Activated CD4-positive, alpha-beta T cell treated with anti-CD3 and anti-CD28 coated beads for 1 hour (primary cell): ENCODE data around the gene SLCO4A1.
"Not testable (repeated sequence)": the region's sequence is repeated elsewhere in the genome, so short reads cannot be mapped to it uniquely, and the experiment has no call there.

Experiments
- DNase-seq: peaks from one replicate; pipeline ENCODE4 v3.0.0-alpha.2; 2020

SLCO4A1 gene

GRCh38 chr20:62666736-62667529 is 24.6 kb downstream of the SLCO4A1 start:
- DNase-seq, result no peak

DNA sequence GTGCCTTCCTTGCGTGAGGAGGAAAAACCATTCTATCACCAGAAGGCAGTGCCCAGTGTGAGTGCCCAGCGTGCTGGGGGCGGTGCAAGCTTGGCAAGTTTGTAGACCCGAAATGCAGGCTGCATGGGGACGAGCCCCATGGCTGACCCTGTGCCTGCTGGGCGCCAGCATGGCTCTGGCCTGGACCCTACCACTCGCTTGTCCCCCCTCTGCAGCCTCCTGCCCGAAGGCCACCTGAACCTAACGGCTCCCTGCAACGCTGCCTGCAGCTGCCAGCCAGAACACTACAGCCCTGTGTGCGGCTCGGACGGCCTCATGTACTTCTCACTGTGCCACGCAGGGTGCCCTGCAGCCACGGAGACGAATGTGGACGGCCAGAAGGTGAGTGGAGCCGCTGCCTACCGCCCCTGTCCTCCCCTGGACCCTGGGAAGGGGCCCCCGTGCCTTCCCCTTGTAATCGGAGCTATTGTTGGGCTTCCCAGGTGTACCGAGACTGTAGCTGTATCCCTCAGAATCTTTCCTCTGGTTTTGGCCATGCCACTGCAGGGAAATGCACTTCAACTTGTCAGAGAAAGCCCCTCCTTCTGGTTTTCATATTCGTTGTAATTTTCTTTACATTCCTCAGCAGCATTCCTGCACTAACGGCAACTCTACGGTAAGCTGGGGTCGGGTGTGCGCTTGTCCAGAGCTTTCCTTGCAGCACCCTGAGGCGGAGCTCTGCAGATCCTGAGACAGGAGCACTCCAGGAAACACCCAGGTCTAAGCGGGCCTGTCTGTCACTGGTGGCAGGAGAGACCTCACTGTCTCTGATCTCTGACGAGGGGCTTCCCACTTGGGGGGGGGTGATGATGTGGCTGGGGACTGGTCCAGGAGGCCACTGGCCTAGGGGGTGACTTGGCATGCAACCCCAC is 25.5 kb downstream of the SLCO4A1 start:
- no peak for DNase-seq

- DNase-seq, result no peak
Measured at GRCh38 chr20:62668441-62669027, 26.2 kb downstream of the SLCO4A1 start.

DNA sequence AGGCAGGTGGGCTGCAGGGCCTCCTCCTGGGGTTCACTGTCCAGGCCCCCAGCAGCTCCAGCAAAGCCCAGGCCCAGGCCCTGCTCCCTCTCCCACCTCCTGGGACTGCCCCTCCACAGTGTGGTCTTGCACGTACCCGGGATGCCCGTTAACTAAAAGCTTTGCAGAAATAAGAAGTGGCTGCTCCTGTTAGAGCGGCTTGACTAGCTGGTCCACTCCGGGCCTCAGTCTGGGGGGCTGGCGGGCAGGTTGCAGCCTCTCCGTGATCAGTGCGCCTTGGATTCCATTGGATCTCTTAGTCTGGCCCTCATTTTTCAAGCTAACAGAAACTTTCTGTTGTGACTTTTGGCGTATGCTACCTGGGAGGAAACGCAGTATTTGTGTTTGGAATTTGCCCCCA is 26.9 kb downstream of the SLCO4A1 start:
- DNase-seq, result no peak

- no peak for DNase-seq
Measured at GRCh38 chr20:62670156-62670555, 27.9 kb downstream of the SLCO4A1 start.

DNA sequence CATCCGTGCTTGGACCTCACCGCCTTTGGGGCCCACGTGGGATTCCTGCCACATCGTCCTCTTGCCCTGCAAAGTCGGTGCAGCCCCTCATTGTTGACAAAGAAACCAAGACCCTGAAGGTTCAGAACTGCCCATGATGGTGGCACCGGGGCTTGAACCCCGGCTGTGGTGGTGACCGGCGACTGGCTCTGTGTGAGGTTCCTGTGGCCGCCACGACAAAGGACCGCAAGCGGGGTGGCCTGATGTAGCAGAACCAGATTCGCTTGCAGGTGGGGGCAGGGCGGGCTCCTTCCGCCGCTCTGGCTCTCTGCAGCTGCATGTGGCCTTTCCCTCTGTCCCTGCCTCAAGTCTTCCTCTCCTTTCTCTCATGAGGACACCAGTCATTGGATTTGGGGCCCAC is 28.7 kb downstream of the SLCO4A1 start:
- no peak for DNase-seq

GRCh38 chr20:62671765-62672164 is 29.5 kb downstream of the SLCO4A1 start:
- no peak for DNase-seq

DNA sequence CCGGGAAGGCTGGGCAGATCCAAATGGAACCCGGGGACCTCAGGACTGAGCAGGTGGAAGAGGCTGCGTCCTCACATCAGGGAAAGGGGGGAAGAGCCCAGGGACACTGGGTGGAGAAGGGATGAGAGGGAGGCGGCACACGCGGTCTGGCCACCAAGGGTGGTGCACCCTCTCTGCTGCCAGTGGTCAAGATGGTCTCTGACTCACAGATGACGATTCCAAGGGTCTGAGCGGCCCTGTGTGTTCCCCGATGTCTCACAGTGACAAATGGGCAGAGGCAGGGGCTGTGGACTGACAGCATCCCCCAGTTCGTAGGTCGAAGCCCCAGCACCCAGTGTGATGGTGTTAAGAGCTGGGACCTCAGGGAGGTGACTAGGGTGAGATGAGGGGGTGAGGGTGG is 32.1 kb downstream of the SLCO4A1 start:
- no peak for DNase-seq

- DNase-seq, result no peak
Measured at GRCh38 chr20:62675156-62675876, 33.0 kb downstream of the SLCO4A1 start.

GRCh38 chr20:62675877-62676260 is 33.6 kb downstream of the SLCO4A1 start:
- DNase-seq, result no peak

DNA sequence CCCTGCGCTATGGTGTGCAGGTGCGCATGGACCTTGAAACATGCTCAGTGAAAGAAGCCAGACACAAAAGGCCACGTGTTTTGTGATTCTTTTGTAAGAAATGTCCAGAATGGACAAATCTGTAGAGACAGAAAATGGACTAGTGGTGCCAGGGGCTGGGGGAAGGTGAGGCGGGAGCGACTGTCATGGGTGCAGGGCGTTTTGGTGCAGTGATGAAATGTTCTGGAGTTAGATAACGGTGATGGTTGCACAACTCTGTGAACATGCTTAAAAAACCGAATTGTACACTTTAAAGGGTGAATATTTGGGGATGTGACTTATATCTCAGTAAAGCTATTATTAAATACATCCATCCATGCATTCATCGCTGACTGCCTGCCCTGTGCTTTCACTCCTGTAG is 34.7 kb downstream of the SLCO4A1 start:
- no peak for DNase-seq

DNA sequence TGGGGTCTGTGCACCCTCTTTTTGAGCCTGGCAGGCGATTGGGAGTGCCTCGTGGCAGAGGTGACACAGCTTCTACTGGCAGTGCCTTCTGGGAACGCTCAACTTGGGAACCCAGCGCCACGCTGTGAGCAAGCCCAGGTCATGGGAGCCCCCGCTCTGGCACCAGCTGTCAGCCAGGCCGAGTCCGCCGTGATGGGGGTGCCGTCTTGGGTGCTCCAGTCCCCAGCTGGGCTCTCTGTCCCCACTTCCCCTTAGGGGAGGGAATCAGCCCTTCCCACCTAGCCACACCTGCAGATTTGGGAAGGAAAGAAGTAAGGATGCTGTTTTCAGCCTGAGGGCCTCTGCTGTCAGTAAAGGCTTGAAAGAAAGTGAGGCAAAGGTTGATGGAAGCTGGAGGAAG is 35.4 kb downstream of the SLCO4A1 start:
- no peak for DNase-seq

DNA sequence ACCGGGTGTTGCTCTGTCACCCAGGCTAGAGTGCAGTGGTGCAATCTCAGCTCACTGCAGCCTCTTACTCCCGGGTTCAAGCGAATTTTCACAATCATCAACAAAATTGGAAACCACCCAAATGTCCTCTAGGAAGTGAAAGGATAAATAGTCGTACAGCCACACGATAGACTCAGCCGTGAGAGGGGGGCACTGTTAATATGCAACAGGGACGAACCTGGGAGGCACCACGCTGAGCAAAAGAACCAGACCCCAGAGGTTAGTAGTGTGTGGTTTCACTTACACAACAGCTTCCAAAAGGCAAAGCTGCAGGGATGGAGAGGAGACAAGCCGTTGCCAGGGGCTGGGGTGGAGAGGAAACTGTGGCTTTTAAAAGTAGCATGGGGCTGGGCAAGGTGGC is 36.2 kb downstream of the SLCO4A1 start:
- no peak for DNase-seq

DNA sequence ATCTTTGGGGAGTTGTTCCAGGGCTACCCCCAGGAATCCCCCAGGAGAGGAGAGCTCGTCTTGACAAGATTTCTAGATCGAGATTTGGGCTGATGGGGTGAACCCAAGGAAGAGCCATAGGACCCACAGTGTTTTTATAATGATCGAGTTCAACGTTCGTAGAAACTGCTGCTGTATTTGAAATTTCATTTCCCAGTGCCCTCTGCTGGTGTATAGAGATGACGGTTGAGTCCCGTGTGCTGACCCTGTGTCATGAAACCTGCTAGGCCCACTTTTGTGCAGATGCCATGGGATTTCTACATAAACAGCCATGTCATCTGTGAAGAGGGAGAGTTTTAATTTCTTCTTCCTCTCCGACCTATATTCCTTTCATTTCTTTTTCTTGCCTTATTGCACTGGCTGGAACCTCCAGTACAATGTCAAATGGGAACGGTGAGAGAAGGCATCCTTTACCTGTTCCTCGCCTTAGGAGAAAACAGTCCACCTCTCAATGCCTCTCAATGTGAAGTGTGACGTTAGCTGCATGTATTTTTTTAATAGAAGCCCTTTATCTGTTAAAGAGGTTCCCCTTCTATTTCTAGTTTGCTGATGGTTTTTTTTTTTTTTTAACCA is 37.8 kb downstream of the SLCO4A1 start:
- no peak for DNase-seq

GRCh38 chr20:62682912-62683517 is 40.7 kb downstream of the SLCO4A1 start:
- DNase-seq, result no peak

GRCh38 chr20:62683660-62684322 is 41.5 kb downstream of the SLCO4A1 start:
- not testable (repeated sequence) for DNase-seq

- no peak for DNase-seq
Measured at GRCh38 chr20:62684981-62685380, 42.7 kb downstream of the SLCO4A1 start.

- no peak for DNase-seq
Measured at GRCh38 chr20:62685781-62686555, 43.7 kb downstream of the SLCO4A1 start.

GRCh38 chr20:62686869-62687830 is 44.8 kb downstream of the SLCO4A1 start:
- DNase-seq, result no peak
